ENCODE results near the gene ACSL4. TPM values are rescaled to one million over a fixed set of nuclear protein-coding genes. Genes with fewer than 3 reads are reported as not detected.

Gene ACSL4
- total and polyA plus RNA-seq, 9 donors: 23.3 to 102 (median 36.6) TPM

DNA sequence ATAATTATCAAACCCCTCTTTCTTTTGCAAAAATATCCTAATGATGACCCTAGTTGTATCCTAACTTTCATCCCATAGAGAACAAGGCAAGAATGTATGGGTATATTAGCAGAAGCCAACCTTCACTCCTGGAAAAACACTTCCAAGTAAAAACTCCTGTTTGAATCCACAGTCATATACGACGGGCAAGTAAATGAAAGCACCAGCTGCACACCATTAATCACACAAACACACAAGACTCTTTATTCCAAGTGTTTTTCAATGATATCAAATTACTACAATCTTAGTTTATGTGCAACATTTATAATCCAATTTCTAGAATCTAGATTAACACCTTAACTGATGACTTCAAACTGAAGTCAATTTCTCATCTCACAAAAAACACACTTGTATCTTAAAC lies 22.9 kb downstream of the ACSL4 start:
- H3K4me1 ChIP-seq (ENCODE audit: insufficient read depth): no peaks in the 10 kb centered on the region
- no peaks in the 10 kb centered on the region for H3K9me3 ChIP-seq
- DNase-seq: no peak
- intact Hi-C loops (cut with DNase I): no loop called here
- WGBS, 3 donors: 55 to 73% (median 69%) methylated on average over 2 of the region's 2 CpGs
- H3K27ac ChIP-seq: no peak overlapping the region
- no peaks in the 10 kb centered on the region for H3K27me3 ChIP-seq
- no peak overlapping the region for H3K4me3 ChIP-seq
- TF ChIP-seq EP300 (IDR thresholded peaks at IDR 0.05) (no peak), POLR2A (IDR thresholded peaks at IDR 0.05) (no peak), CTCF (IDR thresholded peaks at IDR 0.05) (no peak)
- no peaks in the 10 kb centered on the region for H3K36me3 ChIP-seq

- Histone ChIP-seq H3K27me3 (no peaks in the 10 kb centered on the region), H3K4me3 (no peak overlapping the region), H3K9me3 (no peaks in the 10 kb centered on the region), H3K4me1 (ENCODE audit: insufficient read depth) (no peaks in the 10 kb centered on the region), H3K36me3 (no peaks in the 10 kb centered on the region), H3K27ac (no peak overlapping the region)
- DNase-seq: no peak
- WGBS, 3 donors: 30 to 43% (median 37%) methylated on average over 3 of the region's 3 CpGs
- intact Hi-C loops (cut with DNase I): no loop called here
- TF ChIP-seq CTCF (IDR thresholded peaks at IDR 0.05) (no peak), EP300 (IDR thresholded peaks at IDR 0.05) (no peak), POLR2A (IDR thresholded peaks at IDR 0.05) (no peak)
Observed at GRCh38 chrX:109709129-109709631, 23.9 kb downstream of the ACSL4 start.

- intact Hi-C loops (cut with DNase I): no loop called here
- no peaks in the 10 kb centered on the region for H3K4me1 ChIP-seq (ENCODE audit: insufficient read depth)
- no peaks in the 10 kb centered on the region for H3K27me3 ChIP-seq
- no peak overlapping the region for H3K27ac ChIP-seq
- no peaks in the 10 kb centered on the region for H3K36me3 ChIP-seq
- H3K4me3 ChIP-seq: no peak overlapping the region
- WGBS, 3 donors: 73 to 80% (median 79%) methylated on average over 4 of the region's 4 CpGs
- DNase-seq: no peak
- TF ChIP-seq EP300 (IDR thresholded peaks at IDR 0.05) (no peak), POLR2A (IDR thresholded peaks at IDR 0.05) (no peak), CTCF (IDR thresholded peaks at IDR 0.05) (no peak)
- no peaks in the 10 kb centered on the region for H3K9me3 ChIP-seq
Observed at GRCh38 chrX:109707720-109708119, 25.3 kb downstream of the ACSL4 start.

- intact Hi-C loops (cut with DNase I): no loop called here
- H3K27ac ChIP-seq: no peak overlapping the region
- H3K27me3 ChIP-seq: no peaks in the 10 kb centered on the region
- H3K4me1 ChIP-seq (ENCODE audit: insufficient read depth): no peaks in the 10 kb centered on the region
- no peak for DNase-seq
- no peaks in the 10 kb centered on the region for H3K36me3 ChIP-seq
- H3K9me3 ChIP-seq: no peaks in the 10 kb centered on the region
- WGBS, 3 donors: 72 to 82% (median 73%) methylated on average over 5 of the region's 5 CpGs
- TF ChIP-seq EP300 (IDR thresholded peaks at IDR 0.05): no peak
- no peak for TF ChIP-seq POLR2A (IDR thresholded peaks at IDR 0.05)
- TF ChIP-seq CTCF (IDR thresholded peaks at IDR 0.05): no peak
- H3K4me3 ChIP-seq: no peak overlapping the region
Observed at GRCh38 chrX:109707319-109707718, 25.7 kb downstream of the ACSL4 start.

All from ovary (tissue), 9 donors.